K562 (cell line): ENCODE measurements around the gene MAML3. TPM values are rescaled to one million over a fixed set of nuclear protein-coding genes. Genes with fewer than 3 reads are reported as not detected.

Experiments used
- ATAC-seq: fragments of 200-7000 bp; cut with Tn5 transposase; 3 replicates; pipeline ENCODE4 v1.9.1; 2020; ENCODE audit warnings: moderate library complexity
- BruUV-seq: library from RNA; stranded (reverse); fragments of 400-500 nt; replicated peaks from 2 replicates; lab custom pipeline; 2021; lab: Mats Ljungman, UMichigan
- CTCF ChIA-PET: fragments of 300-600 bp; formaldehyde crosslinking; extraction: SDS; loops from one replicate; lab custom pipeline; 2021; ENCODE audit warnings: low intra/inter-chr PET ratio; lab: Yijun Ruan, JAX
- POLR2A ChIA-PET: fragments of 300-600, 350-650 bp; sonication (Branson Sonifier 250); formaldehyde crosslinking; extraction: SDS; loops from one replicate; lab custom pipeline; 2021; ENCODE audit warnings: antibody characterized with exemption, inconsistent platforms; lab: Yijun Ruan, JAX
- DNase-seq, 4 experiments: peaks; one replicate each; pipeline versions ENCODE4 v3.0.0 to v3.0.0-alpha.2; 2011 to 2018; ENCODE audit warnings: low spot score in 3 of 4, mixed read lengths in 3 of 4; ENCODE audit errors: extremely low read depth in 1 of 4
- FAIRE-seq: peaks from 2 replicates; lab custom pipeline; 2011; peaks lifted over from hg19 to GRCh38; lab: Jason Lieb, UNC
- H2AFZ ChIP-seq: 2 replicates; pipeline ENCODE4 v1.6.0; 2011; ENCODE audit warnings: low read depth, low read length, control low read depth, inconsistent platforms
- H3K27ac ChIP-seq: fragments of 200-600 bp; 3 replicates; pipeline ENCODE4 v1.8.0; 2011; ENCODE audit warnings: low read depth, mild to moderate bottlenecking, control low read depth, inconsistent platforms, low read length, moderate library complexity, mixed read lengths; ENCODE audit errors: extremely low read depth
- H3K27me3 ChIP-seq, 2 experiments: fragments of 300-600 bp in 1 of 2; 2 replicates in 1 of 2; 3 replicates in 1 of 2; pipeline versions ENCODE4 v1.6.0 to v1.8.0; 2011; ENCODE audit warnings: inconsistent platforms in 2 of 2, low read length in 2 of 2, mild to moderate bottlenecking in 1 of 2, mixed read lengths in 1 of 2, moderate library complexity in 1 of 2; ENCODE audit not compliant: control insufficient read depth in 2 of 2, insufficient read depth in 2 of 2
- H3K36me3 ChIP-seq: fragments of 300-600 bp; 3 replicates; pipeline ENCODE4 v1.8.0; 2011; ENCODE audit warnings: mild to moderate bottlenecking, low read length, inconsistent platforms; ENCODE audit not compliant: control insufficient read depth, insufficient read depth
- H3K4me1 ChIP-seq, 2 experiments: fragments of 200-600 bp in 1 of 2; replicated peaks in 1 of 2; 2 replicates in 1 of 2; 3 replicates in 1 of 2; pipeline versions ENCODE4 v1.5.1 to v1.8.0; 2011; ENCODE audit warnings: inconsistent platforms in 2 of 2, low read length in 2 of 2, mild to moderate bottlenecking in 1 of 2, mixed read lengths in 1 of 2, moderate library complexity in 1 of 2; ENCODE audit not compliant: control insufficient read depth in 2 of 2, insufficient read depth in 2 of 2
- H3K4me2 ChIP-seq: 2 replicates; pipeline ENCODE4 v1.6.1; 2011; ENCODE audit warnings: low read length, control low read depth, inconsistent platforms, mixed read lengths; ENCODE audit not compliant: insufficient read depth
- H3K4me3 ChIP-seq: fragments of 200-600 bp; sonication (generic), shearing (Covaris generic); 2 replicates; pipeline ENCODE4 v1.5.1; 2016; ENCODE audit warnings: control low read depth, inconsistent platforms
- H3K79me2 ChIP-seq: fragments of 200-600 bp; 3 replicates; pipeline ENCODE4 v1.8.0; 2011; ENCODE audit warnings: low read length, inconsistent platforms; ENCODE audit not compliant: control insufficient read depth, insufficient read depth
- H3K9ac ChIP-seq, 2 experiments: 2 replicates each; pipeline versions ENCODE4 v1.6.0 to v1.6.1; 2011; ENCODE audit warnings: low read depth in 2 of 2, low read length in 2 of 2, control low read depth in 1 of 2, inconsistent platforms in 1 of 2, mild to moderate bottlenecking in 1 of 2, mixed read lengths in 1 of 2; ENCODE audit not compliant: insufficient read depth in 1 of 2
- H3K9me1 ChIP-seq: one replicate; pipeline ENCODE4 v1.6.0; 2011; ENCODE audit warnings: inconsistent platforms, mild to moderate bottlenecking, low read length, moderate library complexity; ENCODE audit not compliant: control insufficient read depth, insufficient read depth
- H3K9me3 ChIP-seq: replicated peaks from 2 replicates; pipeline ENCODE4 v1.5.1; 2011; ENCODE audit warnings: low read depth, low read length, inconsistent platforms; ENCODE audit not compliant: control insufficient read depth, insufficient read depth
- H4K20me1 ChIP-seq: replicated peaks from 2 replicates; pipeline ENCODE4 v1.6.1; 2011; ENCODE audit warnings: low read length, inconsistent platforms, mixed read lengths; ENCODE audit not compliant: control insufficient read depth, insufficient read depth
- ILF3 ChIP-seq: fragments of 450-650 bp; IDR thresholded peaks from 2 replicates; pipeline ENCODE4 v1.6.1; 2018; ENCODE audit warnings: antibody characterized with exemption, mild to moderate bottlenecking, moderate library complexity, borderline replicate concordance
- JUND ChIP-seq, 2 experiments: IDR thresholded peaks; 2 replicates in 1 of 2; 3 replicates in 1 of 2; pipeline ENCODE4 v1.6.1; 2011; ENCODE audit warnings: borderline replicate concordance in 2 of 2, low read depth in 2 of 2, low read length in 2 of 2, improper control_type of control experiment in 1 of 2, missing biosample characterization in 1 of 2, missing genetic modification characterization in 1 of 2, missing genetic modification reagents in 1 of 2
- L3MBTL2 ChIP-seq: fragments of 450-650 bp; IDR thresholded peaks from 2 replicates; pipeline ENCODE4 v1.6.1; 2016; ENCODE audit warnings: mild to moderate bottlenecking, moderate library complexity
- NCOA6 ChIP-seq: fragments of 450-650 bp; IDR thresholded peaks from 2 replicates; pipeline ENCODE4 v1.6.1; 2017; ENCODE audit warnings: mild to moderate bottlenecking
- NR2C1 ChIP-seq, 2 experiments: fragments of 450-650 bp; IDR thresholded peaks; 2 replicates each; pipeline ENCODE4 v1.6.1; 2017; ENCODE audit warnings: mild to moderate bottlenecking in 2 of 2, antibody characterized with exemption in 1 of 2, inconsistent platforms in 1 of 2, missing compliant biosample characterization in 1 of 2, missing genetic modification characterization in 1 of 2
- SMAD1 ChIP-seq: fragments of 150-350 bp; IDR thresholded peaks from 2 replicates; pipeline ENCODE4 v1.6.1; 2014; ENCODE audit warnings: low read length, low read depth; ENCODE audit not compliant: partially characterized antibody
- ZEB2 ChIP-seq: fragments of 450-650 bp; IDR thresholded peaks from 2 replicates; pipeline ENCODE4 v1.6.1; 2016
- ZNF263 ChIP-seq: sonication (generic); formaldehyde crosslinking; IDR thresholded peaks from 2 replicates; pipeline ENCODE4 v1.8.0; 2022; ENCODE audit warnings: mild to moderate bottlenecking, missing genetic modification reagents, borderline replicate concordance
- WGBS: fragments of 100-300 bp; shearing (Covaris generic); methylation state at CpG from one replicate; pipeline ENCODE4 v1.1.6; 2016; ENCODE audit warnings: low coverage, mixed read lengths; ENCODE audit not compliant: insufficient coverage; ENCODE audit errors: missing lambda C conversion rate; 5-methylcytosine and 5-hydroxymethylcytosine counted together
- in situ Hi-C: fragments of 300-500 bp; cut with MboI; formaldehyde crosslinking; loops from 4 replicates; pipeline ENCODE4 v1.15.0; 2018; ENCODE audit warnings: inconsistent platforms, mixed read lengths
- intact Hi-C: fragments of 100-400 bp; cut with micrococcal nuclease; formaldehyde crosslinking; loops from 2 replicates; pipeline ENCODE4 v1.14.2; 2022
- polyA plus RNA-seq, 8 experiments: library from polyadenylated mRNA; depleted of rRNA in 4 of 8; stranded (reverse) in 5 of 8; unstranded in 3 of 8; fragments of >200 nt; fragmentation: Nextera tagmentation in 2 of 8; fragmentation: Illumina TruSeq in 1 of 8; extraction: Ambion mirVana in 2 of 8; extraction: Trizol in 1 of 8; gene quantifications; 2 replicates each; pipeline versions ENCODE4 v1.2.1 to v1.2.3, GENCODE V29; 2011 to 2014; ENCODE audit warnings: inconsistent platforms in 1 of 8, missing spikeins in 1 of 8
- total RNA-seq, 7 experiments: library from RNA; depleted of rRNA in 6 of 7; stranded (reverse); fragments of >200 nt in 6 of 7; fragmentation: Illumina TruSeq in 2 of 7; extraction: Trizol in 2 of 7; gene quantifications; 2 replicates each; pipeline versions ENCODE4 v1.2.1 to v1.2.3, GENCODE V29; 2011 to 2021; ENCODE audit warnings: low replicate concordance in 1 of 7
- TF ChIP-seq, protein P1 (sequence below): fragments of 250-450 bp; sonication (Bioruptor Pico); IDR thresholded peaks from 2 replicates; pipeline ENCODE4 v1.6.1; 2021; ENCODE audit warnings: mild to moderate bottlenecking
- TF ChIP-seq, protein P2 (sequence below), 2 experiments: IDR thresholded peaks; 2 replicates each; pipeline ENCODE4 v1.6.1; 2011; ENCODE audit warnings: borderline replicate concordance in 1 of 2, control low read depth in 1 of 2, low read depth in 1 of 2, low read length in 1 of 2, mild to moderate bottlenecking in 1 of 2, mixed read lengths in 1 of 2, moderate library complexity in 1 of 2; ENCODE audit not compliant: insufficient read depth in 1 of 2, insufficient read length in 1 of 2, poor library complexity in 1 of 2, severe bottlenecking in 1 of 2; ENCODE audit errors: extremely low read depth in 1 of 2
- TF ChIP-seq, protein P3 (sequence below): fragments of 450-650 bp; IDR thresholded peaks from 2 replicates; pipeline ENCODE4 v1.6.1; 2016; ENCODE audit warnings: low read depth

The MAML3 gene
- total and polyA plus RNA-seq, 9 of the 15 experiments (the other 6 are each of a cell fraction or from before 2014, with no cell fraction given): 0.01 to 0.55 (median 0.25) TPM

DNA sequence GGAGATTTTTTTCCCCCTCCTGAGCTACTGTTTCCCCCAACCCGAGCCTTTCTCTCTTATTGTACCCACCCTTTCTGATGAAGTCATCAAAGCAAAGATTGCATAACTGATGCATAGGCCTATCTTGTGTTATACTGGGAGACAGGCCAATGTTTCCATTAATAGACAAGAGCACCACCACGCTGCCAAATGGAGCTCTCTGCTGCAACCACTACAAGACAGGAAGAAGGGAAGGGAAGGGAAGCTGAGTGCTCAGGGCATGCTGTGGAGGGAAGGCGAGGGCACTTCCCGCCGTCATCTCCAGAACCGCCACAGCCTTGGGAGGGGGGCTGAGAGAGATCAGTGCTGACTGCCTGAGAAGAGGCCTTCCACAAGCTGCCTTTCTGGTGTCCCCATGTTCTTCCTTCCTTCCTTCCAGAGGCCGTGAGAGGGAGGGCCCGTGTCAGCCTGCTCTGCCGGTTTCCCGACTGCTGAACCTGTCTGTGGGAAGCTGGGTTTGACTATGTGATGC is 413.4 kb downstream of the MAML3 start:
- Histone ChIP-seq H3K36me3 (no peaks in the 10 kb centered on the region), H3K27ac (no peak overlapping the region), H3K9me1 (no peaks in the 10 kb centered on the region), H3K9me3 (no peaks in the 10 kb centered on the region), H4K20me1 (no peaks in the 10 kb centered on the region; the same call in 1 of the 2 replicates), H3K9ac (no peak overlapping the region), H3K79me2 (no peaks in the 10 kb centered on the region), H3K4me3 (no peak overlapping the region), H3K27me3 (peaks cover 7 to 28% of the 10 kb centered on the region in 2 experiments), H3K4me2 (no peak overlapping the region), H3K4me1 (no peaks in the 10 kb centered on the region), H2AFZ (no peak overlapping the region)
- DNase-seq: peak in 1 of 4 experiments; percentile 28
- ChIA-PET CTCF (interaction anchor here (0.6 to 2.0 kb wide), 3 partner anchors 84 to 138 kb away, joined by 3 to 10 read pairs (median 5); no protein-coding TSS in a partner anchor), POLR2A (interaction anchor here (0.6 to 1.6 kb wide), 4 partner anchors 8 to 16 kb away, joined by 3 to 5 read pairs (median 4); no protein-coding TSS in a partner anchor)
- in situ Hi-C loops (no loop called here), intact Hi-C loops (loop anchor here (1.0 kb wide), 2 partner anchors 84 to 137 kb away; no protein-coding TSS in a partner anchor)
- WGBS: 9% methylated on average over 3 of the region's 10 CpGs
- ATAC-seq: peak; percentile 86
- FAIRE-seq: no peak
- no TSS peak for BruUV-seq
- no peak for TF ChIP-seq ILF3
- no peak for TF ChIP-seq ZNF263 (CRISPR knock-in tag)
- TF ChIP-seq JUND (IDR thresholded peaks at IDR 0.05; ENCODE audit: borderline replicate concordance, low read depth, low read length): peak; percentile 62
- TF ChIP-seq JUND (tag; IDR thresholded peaks at IDR 0.05; ENCODE audit: borderline replicate concordance, low read depth, low read length): peak; percentile 84; the same call in 2 of the 3 replicates
- TF ChIP-seq SMAD1: peak; percentile 39
- TF ChIP-seq ZEB2: no peak
- TF ChIP-seq, protein P1, sequence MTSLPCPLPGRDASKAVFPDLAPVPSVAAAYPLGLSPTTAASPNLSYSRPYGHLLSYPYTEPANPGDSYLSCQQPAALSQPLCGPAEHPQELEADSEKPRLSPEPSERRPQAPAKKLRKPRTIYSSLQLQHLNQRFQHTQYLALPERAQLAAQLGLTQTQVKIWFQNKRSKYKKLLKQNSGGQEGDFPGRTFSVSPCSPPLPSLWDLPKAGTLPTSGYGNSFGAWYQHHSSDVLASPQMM (CRISPR knock-in tag): no peak
- TF ChIP-seq, protein P2, sequence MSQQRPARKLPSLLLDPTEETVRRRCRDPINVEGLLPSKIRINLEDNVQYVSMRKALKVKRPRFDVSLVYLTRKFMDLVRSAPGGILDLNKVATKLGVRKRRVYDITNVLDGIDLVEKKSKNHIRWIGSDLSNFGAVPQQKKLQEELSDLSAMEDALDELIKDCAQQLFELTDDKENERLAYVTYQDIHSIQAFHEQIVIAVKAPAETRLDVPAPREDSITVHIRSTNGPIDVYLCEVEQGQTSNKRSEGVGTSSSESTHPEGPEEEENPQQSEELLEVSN (IDR thresholded peaks at IDR 0.05; ENCODE audit: borderline replicate concordance in 1 of 2, extremely low read depth in 1 of 2, insufficient read depth in 1 of 2, insufficient read length in 1 of 2, low read depth in 1 of 2, low read length in 1 of 2, poor library complexity in 1 of 2, severe bottlenecking in 1 of 2): peak; percentile 49 to 52
- no peak for TF ChIP-seq NR2C1 (IDR thresholded peaks at IDR 0.05)
- no peak for TF ChIP-seq NR2C1 (tag; IDR thresholded peaks at IDR 0.05)
- no peak for TF ChIP-seq NCOA6
- peak; percentile 84 for TF ChIP-seq L3MBTL2
- TF ChIP-seq, protein P3, sequence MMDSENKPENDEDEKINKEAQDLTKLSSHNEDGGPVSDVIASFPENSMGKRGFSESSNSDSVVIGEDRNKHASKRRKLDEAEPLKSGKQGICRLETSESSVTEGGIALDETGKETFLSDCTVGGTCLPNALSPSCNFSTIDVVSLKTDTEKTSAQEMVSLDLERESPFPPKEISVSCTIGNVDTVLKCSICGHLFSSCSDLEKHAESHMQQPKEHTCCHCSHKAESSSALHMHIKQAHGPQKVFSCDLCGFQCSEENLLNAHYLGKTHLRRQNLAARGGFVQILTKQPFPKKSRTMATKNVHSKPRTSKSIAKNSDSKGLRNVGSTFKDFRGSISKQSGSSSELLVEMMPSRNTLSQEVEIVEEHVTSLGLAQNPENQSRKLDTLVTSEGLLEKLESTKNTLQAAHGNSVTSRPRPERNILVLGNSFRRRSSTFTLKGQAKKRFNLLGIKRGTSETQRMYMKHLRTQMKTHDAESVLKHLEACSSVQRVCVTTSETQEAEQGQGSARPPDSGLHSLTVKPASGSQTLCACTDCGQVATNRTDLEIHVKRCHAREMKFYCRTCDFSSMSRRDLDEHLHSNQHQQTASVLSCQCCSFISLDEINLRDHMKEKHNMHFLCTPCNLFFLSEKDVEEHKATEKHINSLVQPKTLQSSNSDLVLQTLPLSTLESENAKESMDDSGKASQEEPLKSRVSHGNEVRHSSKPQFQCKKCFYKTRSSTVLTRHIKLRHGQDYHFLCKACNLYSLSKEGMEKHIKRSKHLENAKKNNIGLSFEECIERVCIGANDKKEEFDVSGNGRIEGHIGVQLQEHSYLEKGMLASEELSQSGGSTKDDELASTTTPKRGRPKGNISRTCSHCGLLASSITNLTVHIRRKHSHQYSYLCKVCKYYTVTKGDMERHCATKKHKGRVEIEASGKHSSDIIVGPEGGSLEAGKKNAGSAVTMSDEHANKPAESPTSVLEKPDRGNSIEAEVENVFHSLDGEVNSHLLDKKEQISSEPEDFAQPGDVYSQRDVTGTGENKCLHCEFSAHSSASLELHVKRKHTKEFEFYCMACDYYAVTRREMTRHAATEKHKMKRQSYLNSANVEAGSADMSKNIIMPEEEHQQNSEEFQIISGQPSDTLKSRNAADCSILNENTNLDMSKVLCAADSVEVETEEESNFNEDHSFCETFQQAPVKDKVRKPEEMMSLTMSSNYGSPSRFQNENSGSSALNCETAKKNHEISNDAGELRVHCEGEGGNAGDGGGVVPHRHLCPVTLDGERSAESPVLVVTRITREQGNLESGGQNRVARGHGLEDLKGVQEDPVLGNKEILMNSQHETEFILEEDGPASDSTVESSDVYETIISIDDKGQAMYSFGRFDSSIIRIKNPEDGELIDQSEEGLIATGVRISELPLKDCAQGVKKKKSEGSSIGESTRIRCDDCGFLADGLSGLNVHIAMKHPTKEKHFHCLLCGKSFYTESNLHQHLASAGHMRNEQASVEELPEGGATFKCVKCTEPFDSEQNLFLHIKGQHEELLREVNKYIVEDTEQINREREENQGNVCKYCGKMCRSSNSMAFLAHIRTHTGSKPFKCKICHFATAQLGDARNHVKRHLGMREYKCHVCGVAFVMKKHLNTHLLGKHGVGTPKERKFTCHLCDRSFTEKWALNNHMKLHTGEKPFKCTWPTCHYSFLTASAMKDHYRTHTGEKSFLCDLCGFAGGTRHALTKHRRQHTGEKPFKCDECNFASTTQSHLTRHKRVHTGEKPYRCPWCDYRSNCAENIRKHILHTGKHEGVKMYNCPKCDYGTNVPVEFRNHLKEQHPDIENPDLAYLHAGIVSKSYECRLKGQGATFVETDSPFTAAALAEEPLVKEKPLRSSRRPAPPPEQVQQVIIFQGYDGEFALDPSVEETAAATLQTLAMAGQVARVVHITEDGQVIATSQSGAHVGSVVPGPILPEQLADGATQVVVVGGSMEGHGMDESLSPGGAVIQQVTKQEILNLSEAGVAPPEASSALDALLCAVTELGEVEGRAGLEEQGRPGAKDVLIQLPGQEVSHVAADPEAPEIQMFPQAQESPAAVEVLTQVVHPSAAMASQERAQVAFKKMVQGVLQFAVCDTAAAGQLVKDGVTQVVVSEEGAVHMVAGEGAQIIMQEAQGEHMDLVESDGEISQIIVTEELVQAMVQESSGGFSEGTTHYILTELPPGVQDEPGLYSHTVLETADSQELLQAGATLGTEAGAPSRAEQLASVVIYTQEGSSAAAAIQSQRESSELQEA: no peak
